Spleen (tissue), 11 donors: ENCODE data around the gene NEK10. TPM values are rescaled to one million over a fixed set of nuclear protein-coding genes. Genes with fewer than 3 reads are reported as not detected.

Experiments
- DNase-seq: peaks from one replicate; pipeline ENCODE4 v3.0.0-alpha.2; 2020
- H3K27ac ChIP-seq, 8 donors: fragments of 200-600 bp; sonication (generic) in 7 of 8; 1 replicate in 4 of 8; 2 replicates in 4 of 8; pipeline versions ENCODE4 v1.5.0 to v1.8.0; 2016 to 2021; ENCODE audit warnings: inconsistent platforms in 4 of 8, mild to moderate bottlenecking in 4 of 8, moderate library complexity in 1 of 8
- H3K27me3 ChIP-seq, 7 donors: fragments of 200-600 bp; sonication (generic) in 6 of 7; replicated peaks in 1 of 7; 1 replicate in 4 of 7; 2 replicates in 3 of 7; pipeline versions ENCODE4 v1.5.0 to v1.8.0; 2016 to 2021; ENCODE audit warnings: inconsistent platforms in 3 of 7, mild to moderate bottlenecking in 1 of 7
- H3K36me3 ChIP-seq, 6 donors: fragments of 200-600 bp; sonication (generic) in 5 of 6; 1 replicate in 4 of 6; 2 replicates in 2 of 6; pipeline versions ENCODE4 v1.5.0 to v1.8.0; 2016 to 2021; ENCODE audit warnings: inconsistent platforms in 2 of 6
- H3K4me1 ChIP-seq, 6 donors: fragments of 200-600 bp; sonication (generic) in 5 of 6; 1 replicate in 3 of 6; 2 replicates in 3 of 6; pipeline versions ENCODE4 v1.5.0 to v1.8.0; 2016 to 2021; ENCODE audit warnings: inconsistent platforms in 3 of 6
- H3K4me3 ChIP-seq, 8 donors: fragments of 200-600 bp; sonication (generic) in 7 of 8; 1 replicate in 4 of 8; 2 replicates in 4 of 8; pipeline versions ENCODE4 v1.5.0 to v1.8.0; 2016 to 2021; ENCODE audit warnings: inconsistent platforms in 4 of 8, mild to moderate bottlenecking in 4 of 8, moderate library complexity in 2 of 8
- H3K9me3 ChIP-seq, 8 donors: fragments of 200-600 bp; sonication (generic) in 7 of 8; 1 replicate in 4 of 8; 2 replicates in 4 of 8; pipeline versions ENCODE4 v1.5.0 to v1.8.0; 2016 to 2021; ENCODE audit warnings: inconsistent platforms in 4 of 8
- POLR2A ChIP-seq, 3 donors: fragments of 450-650 bp; IDR thresholded peaks; one replicate each; pipeline ENCODE4 v1.5.1; 2017; ENCODE audit warnings: antibody characterized with exemption in 3 of 3, mild to moderate bottlenecking in 1 of 3
- POLR2AphosphoS5 ChIP-seq, 3 donors: sonication (generic); formaldehyde crosslinking; IDR thresholded peaks; one replicate each; pipeline ENCODE4 v1.5.1; 2017; ENCODE audit warnings: antibody characterized with exemption in 3 of 3
- WGBS, 5 donors: extraction: QIAGEN DNeasy Blood & Tissue Kit in 3 of 5; methylation state at CpG; one replicate each; pipeline versions ENCODE4 v1.1.5 to v1.1.7; 2013 to 2018; 5-methylcytosine and 5-hydroxymethylcytosine counted together
- intact Hi-C: fragments of 100-400 bp; cut with DNase I; formaldehyde crosslinking; loops from one replicate; pipeline ENCODE4 v1.15.0; 2023; ENCODE audit warnings: low total_unique reads
- polyA plus RNA-seq, 3 donors: library from polyadenylated mRNA; stranded (reverse); fragments of 200-250 nt; gene quantifications; one replicate each; pipeline ENCODE4 v1.2.1, GENCODE V29; 2013
- total RNA-seq, 7 donors: library from RNA; depleted of rRNA in 3 of 7; stranded (reverse); fragments of >200 nt in 3 of 7; fragmentation: NEBNext Ultra II Directional in 4 of 7; extraction: Animal tissue kit (Norgen Biotek cat#: 25700) in 4 of 7; gene quantifications; one replicate each; pipeline versions ENCODE4 v1.1.0 to v1.2.1, GENCODE V29; 2016 to 2021
- TF ChIP-seq, protein P1 (sequence below), 11 experiments: fragments of 200-600 bp in 7 of 11; fragments of 450-650 bp in 4 of 11; sonication (generic) in 4 of 11; IDR thresholded peaks in 8 of 11; conservative IDR thresholded peaks in 3 of 11; 1 replicate in 7 of 11; 2 replicates in 4 of 11; pipeline versions ENCODE4 v1.4.0 to v1.8.0; 2016 to 2021; ENCODE audit warnings: antibody characterized with exemption in 11 of 11, inconsistent platforms in 4 of 11, mild to moderate bottlenecking in 1 of 11
- donor health status: healthy with polysubstance abuse.
- donor health status: DM: no; HTN: no; CAD: no; lungs with moderate emphysema.
- donor health status: DM: no; HTN: no; CAD: no.
- donor health status: Bipolar disorder and iron deficiency.
- donor health status: healthy.
- donor health status: DM: no; HTN: no; CAD: no.
- donor health status: DM: yes; HTN: yes; CAD: no.

Gene NEK10
- total and polyA plus RNA-seq, 10 donors: 0.29 to 4.1 (median 1.7) TPM

DNA sequence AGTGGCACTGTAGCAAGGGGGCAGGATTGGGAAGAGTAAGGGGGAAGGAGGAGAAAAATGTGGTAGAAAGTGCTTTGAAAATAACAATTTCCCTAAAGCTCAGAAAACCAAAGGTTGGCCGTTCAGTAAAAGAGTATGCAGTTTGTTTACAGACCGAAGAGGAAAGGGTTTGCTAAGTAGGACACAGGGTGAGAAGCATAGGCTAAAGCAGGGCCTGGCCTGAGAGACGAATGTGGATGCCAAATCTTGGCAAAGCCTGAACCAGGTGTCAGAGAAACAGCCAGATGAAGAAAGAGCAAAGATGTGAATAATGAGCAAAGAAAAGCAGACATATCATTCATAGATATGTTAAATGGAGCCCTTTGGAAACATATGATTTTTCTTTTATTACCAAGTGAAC, 17.1 kb downstream of the NEK10 start:
- no peaks in the 10 kb centered on the region for H3K36me3 ChIP-seq
- TF ChIP-seq POLR2A (IDR thresholded peaks at IDR 0.05) (no peak), POLR2AphosphoS5 (IDR thresholded peaks at IDR 0.05) (no peak)
- TF ChIP-seq, protein P1, sequence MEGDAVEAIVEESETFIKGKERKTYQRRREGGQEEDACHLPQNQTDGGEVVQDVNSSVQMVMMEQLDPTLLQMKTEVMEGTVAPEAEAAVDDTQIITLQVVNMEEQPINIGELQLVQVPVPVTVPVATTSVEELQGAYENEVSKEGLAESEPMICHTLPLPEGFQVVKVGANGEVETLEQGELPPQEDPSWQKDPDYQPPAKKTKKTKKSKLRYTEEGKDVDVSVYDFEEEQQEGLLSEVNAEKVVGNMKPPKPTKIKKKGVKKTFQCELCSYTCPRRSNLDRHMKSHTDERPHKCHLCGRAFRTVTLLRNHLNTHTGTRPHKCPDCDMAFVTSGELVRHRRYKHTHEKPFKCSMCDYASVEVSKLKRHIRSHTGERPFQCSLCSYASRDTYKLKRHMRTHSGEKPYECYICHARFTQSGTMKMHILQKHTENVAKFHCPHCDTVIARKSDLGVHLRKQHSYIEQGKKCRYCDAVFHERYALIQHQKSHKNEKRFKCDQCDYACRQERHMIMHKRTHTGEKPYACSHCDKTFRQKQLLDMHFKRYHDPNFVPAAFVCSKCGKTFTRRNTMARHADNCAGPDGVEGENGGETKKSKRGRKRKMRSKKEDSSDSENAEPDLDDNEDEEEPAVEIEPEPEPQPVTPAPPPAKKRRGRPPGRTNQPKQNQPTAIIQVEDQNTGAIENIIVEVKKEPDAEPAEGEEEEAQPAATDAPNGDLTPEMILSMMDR (IDR thresholded peaks at IDR 0.05 in 8 of 11, conservative IDR thresholded peaks at IDR 0.05 in 3 of 11): no peak
- WGBS, 5 donors: 88 to 94% (median 90%) methylated on average over 3 of the region's 3 CpGs
- no peak overlapping the region for H3K27ac ChIP-seq
- H3K4me3 ChIP-seq: no peak overlapping the region
- no peaks in the 10 kb centered on the region for H3K27me3 ChIP-seq
- intact Hi-C loops: no loop called here
- DNase-seq: no peak
- no peaks in the 10 kb centered on the region for H3K9me3 ChIP-seq
- H3K4me1 ChIP-seq: peaks cover 0 to 17% (median 0%) of the 10 kb centered on the region in 6 donors

DNA sequence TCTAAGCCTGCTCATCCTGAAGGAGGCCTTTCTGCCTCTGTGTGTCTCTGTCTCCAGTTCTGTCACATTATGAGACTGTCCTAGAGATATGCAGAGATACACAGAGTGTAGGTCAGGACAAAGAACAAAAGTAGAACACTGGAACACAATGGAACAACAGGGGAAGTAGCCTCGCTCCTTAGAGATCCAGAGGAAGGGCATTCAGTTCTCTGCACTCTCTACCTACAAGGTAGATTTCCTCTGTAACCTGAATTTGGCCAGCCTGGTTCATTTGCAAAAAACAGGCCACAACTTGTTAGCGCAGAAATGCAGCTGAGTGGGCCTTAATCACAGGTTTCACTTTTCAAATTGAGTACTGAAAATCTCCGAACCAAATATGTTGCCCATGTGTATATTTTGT, 19.4 kb downstream of the NEK10 start:
- WGBS, 5 donors: 72 to 85% (median 80%) methylated on average over 3 of the region's 3 CpGs

DNA sequence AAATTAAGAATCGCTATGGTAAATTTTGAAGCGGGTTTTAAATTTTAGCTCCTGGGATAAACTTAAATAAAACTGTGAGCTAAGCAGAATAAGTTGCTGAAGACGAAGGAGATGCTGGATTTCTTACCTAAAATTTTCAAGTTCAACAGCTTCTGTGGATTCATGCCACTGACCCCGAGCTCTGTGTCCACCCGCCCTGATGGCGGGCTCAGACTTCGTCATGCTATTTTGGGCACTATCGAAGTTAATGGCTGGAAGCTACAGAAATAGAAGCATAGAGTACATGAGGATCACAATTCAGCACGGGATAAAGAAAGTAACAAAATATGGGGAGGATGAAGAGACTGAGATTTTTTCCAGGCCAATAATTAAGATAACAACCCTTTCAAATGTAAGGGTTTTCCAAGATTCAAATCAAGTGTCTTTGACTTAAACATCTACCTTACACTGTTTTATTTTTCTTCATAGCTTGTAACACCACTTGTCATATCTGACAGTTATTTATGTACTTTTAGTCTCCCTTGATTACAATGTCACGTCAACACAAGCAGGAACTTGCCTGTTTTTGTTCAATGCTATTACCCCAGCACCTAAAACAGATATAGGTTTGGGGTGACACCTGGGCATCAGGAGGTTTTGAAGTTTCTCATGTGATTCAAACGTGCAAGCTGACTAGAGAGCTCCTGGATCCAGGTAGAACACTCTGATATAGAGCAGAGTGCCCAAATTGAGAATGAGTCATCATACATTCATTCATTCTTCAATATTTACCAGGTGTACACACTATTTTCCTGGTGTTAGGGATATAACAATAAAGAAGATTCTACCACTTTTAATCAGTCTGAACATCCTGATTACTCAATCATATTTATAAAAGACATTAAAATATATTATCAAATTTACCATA, 23.0 kb downstream of the NEK10 start:
- no peaks in the 10 kb centered on the region for H3K36me3 ChIP-seq
- H3K27me3 ChIP-seq: no peaks in the 10 kb centered on the region
- 82 to 88% (median 86%) methylated on average over 11 of the region's 11 CpGs for WGBS, 5 donors
- no peak overlapping the region for H3K27ac ChIP-seq
- no peaks in the 10 kb centered on the region for H3K9me3 ChIP-seq
- intact Hi-C loops: no loop called here
- DNase-seq: no peak
- no peak overlapping the region for H3K4me3 ChIP-seq
- TF ChIP-seq, protein P1 (IDR thresholded peaks at IDR 0.05 in 8 of 11, conservative IDR thresholded peaks at IDR 0.05 in 3 of 11): no peak
- TF ChIP-seq POLR2A (IDR thresholded peaks at IDR 0.05): no peak
- peaks cover 0 to 10% (median 0%) of the 10 kb centered on the region in 6 donors for H3K4me1 ChIP-seq

More for the DNA sequence above, 19.4 kb downstream of the NEK10 start:
- H3K4me3 ChIP-seq: no peak overlapping the region
- peak overlapping the region in 1 of 8 donors; percentile 14 for H3K27ac ChIP-seq
- no peak for DNase-seq
- no peak for TF ChIP-seq POLR2A (IDR thresholded peaks at IDR 0.05)
- TF ChIP-seq, protein P1 (IDR thresholded peaks at IDR 0.05 in 8 of 11, conservative IDR thresholded peaks at IDR 0.05 in 3 of 11): no peak
- no peak for TF ChIP-seq POLR2AphosphoS5 (IDR thresholded peaks at IDR 0.05)
- H3K4me1 ChIP-seq: peaks cover 0 to 17% (median 0%) of the 10 kb centered on the region in 6 donors
- no peaks in the 10 kb centered on the region for H3K27me3 ChIP-seq
- H3K36me3 ChIP-seq: no peaks in the 10 kb centered on the region
- H3K9me3 ChIP-seq: no peaks in the 10 kb centered on the region
- intact Hi-C loops: no loop called here

DNA sequence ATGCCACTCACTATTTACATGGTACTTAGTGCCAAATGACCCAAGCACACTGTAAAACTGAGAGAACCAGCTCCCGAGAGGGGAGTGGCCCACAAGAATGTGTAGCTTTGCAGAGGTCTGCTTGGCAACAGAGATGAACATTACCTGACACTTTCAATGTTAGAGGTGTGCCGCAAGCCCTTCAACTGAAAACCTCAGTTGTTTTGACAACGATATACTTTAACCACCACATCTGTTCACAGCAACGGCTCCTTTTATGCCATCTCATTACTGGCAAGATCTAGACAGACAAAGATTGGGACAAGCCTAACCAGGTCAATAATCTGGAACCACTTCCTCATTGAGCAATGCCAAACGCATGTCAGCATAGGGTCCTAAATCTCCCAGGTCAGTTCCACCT, 23.7 kb downstream of the NEK10 start:
- H3K36me3 ChIP-seq: no peaks in the 10 kb centered on the region
- 30 to 50% (median 41%) methylated on average over 5 of the region's 5 CpGs for WGBS, 5 donors
- peaks cover 0 to 10% (median 0%) of the 10 kb centered on the region in 6 donors for H3K4me1 ChIP-seq
- no peak overlapping the region for H3K27ac ChIP-seq
- no peaks in the 10 kb centered on the region for H3K9me3 ChIP-seq
- no peak for DNase-seq
- H3K4me3 ChIP-seq: no peak overlapping the region
- TF ChIP-seq POLR2A (IDR thresholded peaks at IDR 0.05) (no peak), POLR2AphosphoS5 (IDR thresholded peaks at IDR 0.05) (no peak)
- no peaks in the 10 kb centered on the region for H3K27me3 ChIP-seq
- intact Hi-C loops: no loop called here
